ENCODE data around the gene CALU. TPM values are rescaled to one million over a fixed set of nuclear protein-coding genes. Genes with fewer than 3 reads are reported as not detected.

The CALU gene
- total and polyA plus RNA-seq, 7 donors = 52.0 to 236 (median 88.9) TPM

GRCh38 chr7:128777156-128778123 is 38.3 kb downstream of the CALU start:
- ATAC-seq (no peak), DNase-seq (no peak)
- Histone ChIP-seq H3K4me1 (no peaks in the 10 kb centered on the region), H3K27ac (no peak overlapping the region), H3K9me3 (no peaks in the 10 kb centered on the region), H3K27me3 (ENCODE audit: insufficient read depth in 3 of 3, low read length in 2 of 3) (no peaks in the 10 kb centered on the region), H3K36me3 (ENCODE audit: insufficient read depth in 1 of 2, low read depth in 1 of 2) (peaks cover 0 to 7% of the 10 kb centered on the region in 2 donors), H3K4me3 (no peak overlapping the region)
- TF ChIP-seq CTCF (IDR thresholded peaks at IDR 0.05) = no peak
- 32 to 53% (median 33%) methylated on average over 5 of the region's 5 CpGs for WGBS, 3 donors
- intact Hi-C loops (cut with DNase I) = no loop called here

- Histone ChIP-seq H3K4me3 (no peak overlapping the region), H3K36me3 (ENCODE audit: insufficient read depth in 1 of 2, low read depth in 1 of 2) (no peaks in the 10 kb centered on the region), H3K27me3 (ENCODE audit: insufficient read depth in 3 of 3, low read length in 2 of 3) (no peaks in the 10 kb centered on the region), H3K9me3 (no peaks in the 10 kb centered on the region), H3K27ac (no peak overlapping the region), H3K4me1 (no peaks in the 10 kb centered on the region)
- DNase-seq = no peak
- 94 to 97% (median 96%) methylated on average over 5 of the region's 5 CpGs for WGBS, 3 donors
- intact Hi-C loops (cut with DNase I) = no loop called here
- no peak for ATAC-seq
- TF ChIP-seq CTCF (IDR thresholded peaks at IDR 0.05) = no peak
These were observed 39.8 kb downstream of the CALU start for GRCh38 chr7:128778946-128779345.

GRCh38 chr7:128781126-128781525 is 42.0 kb downstream of the CALU start:
- no peak overlapping the region for H3K27ac ChIP-seq

GRCh38 chr7:128781851-128782250 is 42.7 kb downstream of the CALU start:
- no peak for DNase-seq
- H3K27ac ChIP-seq = no peak overlapping the region
- TF ChIP-seq CTCF (IDR thresholded peaks at IDR 0.05) = no peak
- H3K4me3 ChIP-seq = no peak overlapping the region
- WGBS, 3 donors = 58 to 67% (median 59%) methylated on average over 3 of the region's 3 CpGs
- no peaks in the 10 kb centered on the region for H3K9me3 ChIP-seq
- no peaks in the 10 kb centered on the region for H3K27me3 ChIP-seq (ENCODE audit: insufficient read depth in 3 of 3, low read length in 2 of 3)
- intact Hi-C loops (cut with DNase I) = no loop called here
- H3K36me3 ChIP-seq (ENCODE audit: insufficient read depth in 1 of 2, low read depth in 1 of 2) = no peaks in the 10 kb centered on the region
- no peak for ATAC-seq
- no peaks in the 10 kb centered on the region for H3K4me1 ChIP-seq

More at GRCh38 chr7:128781126-128781525, 42.0 kb downstream of the CALU start:
- intact Hi-C loops (cut with DNase I) = no loop called here
- Histone ChIP-seq H3K4me1 (no peaks in the 10 kb centered on the region), H3K4me3 (no peak overlapping the region), H3K27me3 (ENCODE audit: insufficient read depth in 3 of 3, low read length in 2 of 3) (no peaks in the 10 kb centered on the region), H3K9me3 (no peaks in the 10 kb centered on the region), H3K36me3 (ENCODE audit: insufficient read depth in 1 of 2, low read depth in 1 of 2) (no peaks in the 10 kb centered on the region)
- ATAC-seq = peak; percentile 22 to 70 (median 45)
- DNase-seq = peak; percentile 64 to 71
- WGBS, 3 donors = 40 to 51% (median 44%) methylated on average over 5 of the region's 5 CpGs
- no peak for TF ChIP-seq CTCF (IDR thresholded peaks at IDR 0.05)

All from psoas muscle (tissue), 8 donors.